ENCODE data around the gene JAKMIP1.

JAKMIP1 gene

GRCh38 chr4:6199422-6199921 lies 877 bp downstream of the JAKMIP1 start:
- no peak for DNase-seq

GRCh38 chr4:6198768-6199421 lies 1.5 kb downstream of the JAKMIP1 start:
- peak; percentile 40 for DNase-seq

GRCh38 chr4:6198278-6198677 lies 2.1 kb downstream of the JAKMIP1 start:
- no peak for DNase-seq

- no peak for DNase-seq
These were observed 2.7 kb downstream of the JAKMIP1 start for GRCh38 chr4:6197433-6198174.

- no peak for DNase-seq
These were observed 3.5 kb downstream of the JAKMIP1 start for GRCh38 chr4:6196871-6197270.

- DNase-seq: no peak
These were observed 4.0 kb downstream of the JAKMIP1 start for GRCh38 chr4:6196324-6196723.

GRCh38 chr4:6195602-6196319 lies 4.6 kb downstream of the JAKMIP1 start:
- no peak for DNase-seq

GRCh38 chr4:6194458-6195195 lies 5.7 kb downstream of the JAKMIP1 start:
- no peak for DNase-seq

GRCh38 chr4:6193399-6193798 lies 7.0 kb downstream of the JAKMIP1 start:
- DNase-seq: no peak

GRCh38 chr4:6192245-6192644 lies 8.1 kb downstream of the JAKMIP1 start:
- no peak for DNase-seq

GRCh38 chr4:6191448-6192130 lies 8.8 kb downstream of the JAKMIP1 start:
- no peak for DNase-seq

GRCh38 chr4:6190486-6190885 lies 9.9 kb downstream of the JAKMIP1 start:
- no peak for DNase-seq

- DNase-seq: no peak
These were observed 10.8 kb downstream of the JAKMIP1 start for GRCh38 chr4:6189511-6189910.

GRCh38 chr4:6188687-6189305 lies 11.6 kb downstream of the JAKMIP1 start:
- no peak for DNase-seq

- no peak for DNase-seq
These were observed 16.2 kb downstream of the JAKMIP1 start for GRCh38 chr4:6184169-6184568.

GRCh38 chr4:6183740-6184139 lies 16.6 kb downstream of the JAKMIP1 start:
- no peak for DNase-seq

GRCh38 chr4:6182376-6183280 lies 17.7 kb downstream of the JAKMIP1 start:
- DNase-seq: no peak

- no peak for DNase-seq
These were observed 19.3 kb downstream of the JAKMIP1 start for GRCh38 chr4:6180841-6181631.

- DNase-seq: no peak
These were observed 21.0 kb downstream of the JAKMIP1 start for GRCh38 chr4:6179362-6179761.

- peak; percentile 49 for DNase-seq
These were observed 21.6 kb downstream of the JAKMIP1 start for GRCh38 chr4:6178757-6179156.
